Measurements from ENCODE around the gene WDR44. TPM values are rescaled to one million over a fixed set of nuclear protein-coding genes. Genes with fewer than 3 reads are reported as not detected.
"Not testable (repeated sequence)": the region's sequence is repeated elsewhere in the genome, so short reads cannot be mapped to it uniquely, and the experiment has no call there.

Gene WDR44
- total RNA-seq, 1 experiment from 2014 or later, result 12.4 TPM

DNA sequence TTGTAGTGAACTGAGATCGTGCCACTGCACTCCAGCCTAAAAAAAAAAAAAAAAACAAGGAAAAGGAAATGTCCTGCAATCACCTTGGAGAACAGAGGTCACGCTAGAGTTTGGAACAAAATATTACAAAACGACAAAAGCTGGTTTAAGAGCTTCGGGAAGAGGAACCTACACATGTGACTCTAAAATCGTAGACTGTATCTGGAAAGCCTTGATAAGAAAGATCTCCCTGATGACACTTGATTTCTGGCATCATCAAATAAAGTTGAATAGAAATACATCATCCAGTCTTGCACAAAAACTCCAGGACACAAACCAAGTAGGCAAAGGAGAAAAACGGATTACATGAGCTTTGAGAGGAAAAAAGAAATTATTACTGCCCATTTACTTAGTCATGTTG is 118.6 kb downstream of the WDR44 start:
- H3K27me3 ChIP-seq (replicated peaks; ENCODE audit: insufficient read depth, low read depth, low read length, poor library complexity), result no peaks in the 10 kb centered on the region
- no peaks in the 10 kb centered on the region for H3K36me3 ChIP-seq (ENCODE audit: insufficient read depth, low read length, poor library complexity, severe bottlenecking)
- no peak overlapping the region for H3K4me3 ChIP-seq (ENCODE audit: low read depth, low read length, poor library complexity, severe bottlenecking)
- no peaks in the 10 kb centered on the region for H3K4me1 ChIP-seq (ENCODE audit: insufficient read depth, low read length, poor library complexity, severe bottlenecking)
- POLR2A ChIA-PET (ENCODE audit: low non-redundant PET), result no interaction called here
- CTCF ChIA-PET, result no interaction called here
- no peak for TF ChIP-seq EZH2 (IDR thresholded peaks at IDR 0.05; ENCODE audit: borderline replicate concordance, low read depth, low read length, poor library complexity, severe bottlenecking)
- TF ChIP-seq, protein P1, sequence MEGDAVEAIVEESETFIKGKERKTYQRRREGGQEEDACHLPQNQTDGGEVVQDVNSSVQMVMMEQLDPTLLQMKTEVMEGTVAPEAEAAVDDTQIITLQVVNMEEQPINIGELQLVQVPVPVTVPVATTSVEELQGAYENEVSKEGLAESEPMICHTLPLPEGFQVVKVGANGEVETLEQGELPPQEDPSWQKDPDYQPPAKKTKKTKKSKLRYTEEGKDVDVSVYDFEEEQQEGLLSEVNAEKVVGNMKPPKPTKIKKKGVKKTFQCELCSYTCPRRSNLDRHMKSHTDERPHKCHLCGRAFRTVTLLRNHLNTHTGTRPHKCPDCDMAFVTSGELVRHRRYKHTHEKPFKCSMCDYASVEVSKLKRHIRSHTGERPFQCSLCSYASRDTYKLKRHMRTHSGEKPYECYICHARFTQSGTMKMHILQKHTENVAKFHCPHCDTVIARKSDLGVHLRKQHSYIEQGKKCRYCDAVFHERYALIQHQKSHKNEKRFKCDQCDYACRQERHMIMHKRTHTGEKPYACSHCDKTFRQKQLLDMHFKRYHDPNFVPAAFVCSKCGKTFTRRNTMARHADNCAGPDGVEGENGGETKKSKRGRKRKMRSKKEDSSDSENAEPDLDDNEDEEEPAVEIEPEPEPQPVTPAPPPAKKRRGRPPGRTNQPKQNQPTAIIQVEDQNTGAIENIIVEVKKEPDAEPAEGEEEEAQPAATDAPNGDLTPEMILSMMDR (conservative IDR thresholded peaks at IDR 0.05; ENCODE audit: low read depth, low read length), result no peak
- no peak overlapping the region for H3K27ac ChIP-seq (ENCODE audit: low read depth, low read length, poor library complexity, severe bottlenecking)
- no TSS peak for BruUV-seq (replicated peaks)
- no peaks in the 10 kb centered on the region for H3K9me3 ChIP-seq (ENCODE audit: low read depth, low read length, poor library complexity, severe bottlenecking)
- intact Hi-C loops (cut with micrococcal nuclease; ENCODE audit: unreplicated experiment), result no loop called here
- no peak for DNase-seq (ENCODE audit: low spot score)

DNA sequence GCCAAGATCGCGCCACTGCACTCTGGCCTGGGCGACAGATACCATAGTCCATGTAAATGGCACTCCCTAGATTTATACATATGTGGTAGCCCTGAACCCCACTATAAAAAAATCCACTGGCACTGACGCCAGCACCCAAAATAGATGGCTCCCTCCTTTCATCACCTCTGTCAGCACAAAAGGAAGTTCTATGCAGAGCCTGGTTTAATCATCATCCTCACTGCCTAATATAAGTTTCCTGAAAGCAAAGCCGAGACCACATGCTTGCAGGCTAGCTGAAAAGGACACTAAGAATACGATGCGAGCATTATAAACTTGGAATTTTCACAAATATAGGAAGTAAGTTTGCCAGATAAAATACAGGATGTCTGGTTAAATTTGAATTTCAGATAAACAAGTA is 122.2 kb downstream of the WDR44 start:
- TF ChIP-seq EZH2 (IDR thresholded peaks at IDR 0.05; ENCODE audit: borderline replicate concordance, low read depth, low read length, poor library complexity, severe bottlenecking), result no peak
- TF ChIP-seq, protein P1 (conservative IDR thresholded peaks at IDR 0.05; ENCODE audit: low read depth, low read length), result no peak
- CTCF ChIA-PET, result no interaction called here
- Histone ChIP-seq H3K4me1 (ENCODE audit: insufficient read depth, low read length, poor library complexity, severe bottlenecking) (no peaks in the 10 kb centered on the region), H3K9me3 (ENCODE audit: low read depth, low read length, poor library complexity, severe bottlenecking) (no peaks in the 10 kb centered on the region), H3K36me3 (ENCODE audit: insufficient read depth, low read length, poor library complexity, severe bottlenecking) (no peaks in the 10 kb centered on the region), H3K27ac (ENCODE audit: low read depth, low read length, poor library complexity, severe bottlenecking) (no peak overlapping the region), H3K4me3 (ENCODE audit: low read depth, low read length, poor library complexity, severe bottlenecking) (no peak overlapping the region), H3K27me3 (replicated peaks; ENCODE audit: insufficient read depth, low read depth, low read length, poor library complexity) (no peaks in the 10 kb centered on the region)
- intact Hi-C loops (cut with micrococcal nuclease; ENCODE audit: unreplicated experiment), result no loop called here
- POLR2A ChIA-PET (ENCODE audit: low non-redundant PET), result no interaction called here
- no peak for DNase-seq (ENCODE audit: low spot score)
- no TSS peak for BruUV-seq (replicated peaks)

DNA sequence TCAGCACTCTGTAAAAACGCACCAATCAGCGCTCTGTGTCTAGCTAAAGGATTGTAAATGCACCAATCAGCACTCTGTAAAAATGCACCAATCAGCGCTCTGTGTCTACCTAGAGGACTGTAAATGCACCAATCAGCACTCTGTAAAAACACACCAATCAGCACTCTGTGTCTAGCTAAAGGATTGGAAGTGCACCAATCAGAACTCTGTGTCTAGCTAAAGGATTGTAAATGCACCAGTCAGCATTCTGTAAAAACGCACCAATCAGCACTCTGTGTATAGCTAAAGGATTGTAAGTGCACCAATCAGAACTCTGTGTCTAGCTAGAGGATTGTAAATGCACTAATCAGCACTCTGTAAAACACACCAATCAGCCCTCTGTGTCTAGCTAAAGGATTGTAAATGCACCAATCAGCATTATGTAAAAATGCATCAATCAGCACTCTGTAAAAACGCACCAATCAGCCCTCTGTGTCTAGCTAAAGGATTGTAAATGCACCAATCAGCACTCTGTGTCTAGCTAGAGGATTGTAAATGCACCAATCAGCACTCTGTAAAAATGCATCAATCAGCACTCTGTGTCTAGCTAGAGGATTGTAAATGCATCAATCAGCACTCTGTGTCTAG is 124.9 kb downstream of the WDR44 start:
- CTCF ChIA-PET; H3K4me3 ChIP-seq (ENCODE audit: low read depth, low read length, poor library complexity, severe bottlenecking); H3K27me3 ChIP-seq (replicated peaks; ENCODE audit: insufficient read depth, low read depth, low read length, poor library complexity); H3K9me3 ChIP-seq (ENCODE audit: low read depth, low read length, poor library complexity, severe bottlenecking); intact Hi-C loops (cut with micrococcal nuclease; ENCODE audit: unreplicated experiment); H3K36me3 ChIP-seq (ENCODE audit: insufficient read depth, low read length, poor library complexity, severe bottlenecking); H3K4me1 ChIP-seq (ENCODE audit: insufficient read depth, low read length, poor library complexity, severe bottlenecking); BruUV-seq (replicated peaks); H3K27ac ChIP-seq (ENCODE audit: low read depth, low read length, poor library complexity, severe bottlenecking); DNase-seq (ENCODE audit: low spot score): not testable (repeated sequence)
- POLR2A ChIA-PET (ENCODE audit: low non-redundant PET), result interaction anchor here (0.7 kb wide), 1 partner anchor 274 kb away, joined by 6 read pairs; no protein-coding TSS in a partner anchor

DNA sequence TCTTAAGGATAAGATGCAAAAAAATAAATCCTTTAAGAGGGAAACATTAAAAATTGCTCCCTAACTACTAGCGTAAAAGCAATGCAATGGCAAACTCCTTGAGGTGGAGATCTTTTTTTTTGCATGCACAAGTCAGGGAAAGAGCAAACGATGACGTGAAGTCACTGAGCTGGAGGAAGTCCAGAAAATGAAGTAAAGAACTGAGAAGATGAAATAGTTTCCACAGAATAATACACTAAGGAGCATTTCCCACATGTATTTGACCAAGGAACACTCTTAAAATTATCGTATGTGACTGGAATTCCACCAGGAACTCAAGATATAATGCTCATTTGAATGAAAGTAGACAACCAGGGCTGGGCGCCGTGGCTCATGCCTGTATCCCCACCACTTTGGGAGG is 128.7 kb downstream of the WDR44 start:
- no peaks in the 10 kb centered on the region for H3K27me3 ChIP-seq (replicated peaks; ENCODE audit: insufficient read depth, low read depth, low read length, poor library complexity)
- CTCF ChIA-PET, result no interaction called here
- no peaks in the 10 kb centered on the region for H3K36me3 ChIP-seq (ENCODE audit: insufficient read depth, low read length, poor library complexity, severe bottlenecking)
- no TSS peak for BruUV-seq (replicated peaks)
- H3K4me3 ChIP-seq (ENCODE audit: low read depth, low read length, poor library complexity, severe bottlenecking), result no peak overlapping the region
- POLR2A ChIA-PET (ENCODE audit: low non-redundant PET), result no interaction called here
- no peaks in the 10 kb centered on the region for H3K9me3 ChIP-seq (ENCODE audit: low read depth, low read length, poor library complexity, severe bottlenecking)
- TF ChIP-seq EZH2 (IDR thresholded peaks at IDR 0.05; ENCODE audit: borderline replicate concordance, low read depth, low read length, poor library complexity, severe bottlenecking), result no peak
- TF ChIP-seq, protein P1 (conservative IDR thresholded peaks at IDR 0.05; ENCODE audit: low read depth, low read length), result no peak
- DNase-seq (ENCODE audit: low spot score), result no peak
- H3K4me1 ChIP-seq (ENCODE audit: insufficient read depth, low read length, poor library complexity, severe bottlenecking), result no peaks in the 10 kb centered on the region
- H3K27ac ChIP-seq (ENCODE audit: low read depth, low read length, poor library complexity, severe bottlenecking), result no peak overlapping the region
- intact Hi-C loops (cut with micrococcal nuclease; ENCODE audit: unreplicated experiment), result no loop called here
